Endothelial cell of umbilical vein (primary cell): Measurements from ENCODE around the gene ANP32B. TPM values are rescaled to one million over a fixed set of nuclear protein-coding genes. Genes with fewer than 3 reads are reported as not detected.
"Not testable (repeated sequence)": the region's sequence is repeated elsewhere in the genome, so short reads cannot be mapped to it uniquely, and the experiment has no call there.

Experiments used
- BruUV-seq: library from RNA; stranded (reverse); fragments of 400-500 nt; replicated peaks from 2 replicates; lab custom pipeline; 2021; lab: Mats Ljungman, UMichigan
- CTCF ChIA-PET: fragments of 300-600, 350-600 bp; sonication (Branson Sonifier 250); formaldehyde crosslinking; loops from one replicate; lab custom pipeline; 2021; ENCODE audit warnings: antibody characterized with exemption, inconsistent platforms; lab: Charles Lee
- POLR2A ChIA-PET: fragments of 300-600, 350-600 bp; sonication (Branson Sonifier 250); formaldehyde crosslinking; loops from one replicate; lab custom pipeline; 2021; ENCODE audit warnings: antibody characterized with exemption, inconsistent platforms; lab: Charles Lee
- DNase-seq: peaks from one replicate; pipeline ENCODE4 v3.0.0-alpha.2; 2011; ENCODE audit warnings: low read depth, low spot score
- FAIRE-seq: peaks from 2 replicates; lab custom pipeline; 2011; peaks lifted over from hg19 to GRCh38; lab: Jason Lieb, UNC
- H2AFZ ChIP-seq: 2 replicates; pipeline ENCODE4 v1.6.0; 2012; ENCODE audit warnings: low read depth, low read length, control low read depth, inconsistent platforms
- H3K27ac ChIP-seq: 2 replicates; pipeline ENCODE4 v1.5.1; 2011; ENCODE audit warnings: low read depth, mild to moderate bottlenecking, control low read depth, low read length, moderate library complexity; ENCODE audit not compliant: insufficient read depth
- H3K27me3 ChIP-seq, 2 experiments: 2 replicates each; pipeline versions ENCODE4 v1.6.0 to v1.6.1; 2011; ENCODE audit warnings: low read length in 2 of 2, mixed read lengths in 1 of 2; ENCODE audit not compliant: control insufficient read depth in 2 of 2, insufficient read depth in 2 of 2
- H3K36me3 ChIP-seq, 2 experiments: 2 replicates in 1 of 2; 3 replicates in 1 of 2; pipeline ENCODE4 v1.5.1; 2011; ENCODE audit warnings: low read length in 2 of 2, mild to moderate bottlenecking in 1 of 2, moderate library complexity in 1 of 2; ENCODE audit not compliant: control insufficient read depth in 2 of 2, insufficient read depth in 2 of 2; ENCODE audit errors: extremely low read depth in 1 of 2
- H3K4me1 ChIP-seq: 3 replicates; pipeline ENCODE4 v1.5.1; 2011; ENCODE audit warnings: mild to moderate bottlenecking, low read length; ENCODE audit not compliant: control insufficient read depth, insufficient read depth; ENCODE audit errors: extremely low read depth
- H3K4me2 ChIP-seq: 2 replicates; pipeline ENCODE4 v1.6.1; 2011; ENCODE audit warnings: low read length, control low read depth, mixed read lengths; ENCODE audit not compliant: insufficient read depth
- H3K4me3 ChIP-seq, 3 experiments: fragments of 200-600 bp in 1 of 3; sonication (generic), shearing (Covaris generic) in 1 of 3; replicated peaks in 1 of 3; 2 replicates each; pipeline ENCODE4 v1.5.1; 2011 to 2016; ENCODE audit warnings: control low read depth in 3 of 3, low read length in 3 of 3, mild to moderate bottlenecking in 2 of 3, inconsistent platforms in 1 of 3, low read depth in 1 of 3, moderate library complexity in 1 of 3; ENCODE audit not compliant: insufficient read depth in 1 of 3
- H3K79me2 ChIP-seq: 2 replicates; pipeline ENCODE4 v1.6.0; 2012; ENCODE audit warnings: low read length, inconsistent platforms; ENCODE audit not compliant: control insufficient read depth, insufficient read depth
- H3K9ac ChIP-seq: replicated peaks from 2 replicates; pipeline ENCODE3; 2011; ENCODE audit warnings: low read length, control low read depth; ENCODE audit not compliant: insufficient read depth; ENCODE audit errors: extremely low read depth
- H3K9me1 ChIP-seq: replicated peaks from 3 replicates; pipeline ENCODE4 v1.6.0; 2011; ENCODE audit warnings: mild to moderate bottlenecking, low read length; ENCODE audit not compliant: control insufficient read depth, insufficient read depth; ENCODE audit errors: extremely low read depth
- H3K9me3 ChIP-seq: replicated peaks from 2 replicates; pipeline ENCODE4 v1.5.1; 2012; ENCODE audit warnings: low read length, inconsistent platforms; ENCODE audit not compliant: control insufficient read depth, insufficient read depth
- H4K20me1 ChIP-seq: replicated peaks from 2 replicates; pipeline ENCODE3; 2011; ENCODE audit warnings: mild to moderate bottlenecking, low read length; ENCODE audit not compliant: control insufficient read depth, insufficient read depth; ENCODE audit errors: extremely low read depth
- JUN ChIP-seq: IDR thresholded peaks from 2 replicates; pipeline ENCODE4 v1.6.1; 2011; ENCODE audit warnings: borderline replicate concordance, low read depth; ENCODE audit not compliant: insufficient read length, insufficient read depth
- POLR2AphosphoS5 ChIP-seq: IDR thresholded peaks from 2 replicates; pipeline ENCODE4 v1.6.1; 2012; ENCODE audit warnings: low read depth, mild to moderate bottlenecking, control low read depth, low read length, moderate library complexity; ENCODE audit not compliant: insufficient read depth
- dilution Hi-C: fragments of 300-500 bp; cut with MboI; formaldehyde crosslinking; loops from one replicate; pipeline ENCODE4 v1.15.0; 2019; ENCODE audit warnings: low sequenced_read_pairs; ENCODE audit not compliant: extremely low pct_ligation_motif_present
- intact Hi-C: fragments of 100-400 bp; cut with micrococcal nuclease; formaldehyde crosslinking; loops from one replicate; pipeline ENCODE4 v1.10.0; 2022
- polyA plus RNA-seq, 4 experiments: library from polyadenylated mRNA; depleted of rRNA in 3 of 4; stranded (reverse) in 3 of 4; unstranded in 1 of 4; fragments of >200 nt; gene quantifications; 2 replicates each; pipeline versions ENCODE4 v1.2.1 to v1.2.3, GENCODE V29; 2011 to 2012; ENCODE audit warnings: missing spikeins in 1 of 4
- total RNA-seq: library from RNA; stranded (reverse); gene quantifications from 2 replicates; pipeline ENCODE4 v1.2.3, GENCODE V29; 2021
- TF ChIP-seq, protein P1 (sequence below): IDR thresholded peaks from 2 replicates; pipeline ENCODE4 v1.6.1; 2011; ENCODE audit not compliant: insufficient read depth, insufficient read length

Gene ANP32B
- total and polyA plus RNA-seq, 2 donors (not counting 3 experiments of a cell fraction or from before 2014, with no cell fraction given), result 13.9 to 173 TPM

GRCh38 chr9:97959585-97959984 lies 23.6 kb upstream of the ANP32B start:
- TF ChIP-seq JUN, result no peak
- TF ChIP-seq POLR2AphosphoS5, result no peak
- TF ChIP-seq, protein P1, sequence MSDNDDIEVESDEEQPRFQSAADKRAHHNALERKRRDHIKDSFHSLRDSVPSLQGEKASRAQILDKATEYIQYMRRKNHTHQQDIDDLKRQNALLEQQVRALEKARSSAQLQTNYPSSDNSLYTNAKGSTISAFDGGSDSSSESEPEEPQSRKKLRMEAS, result no peak
- intact Hi-C loops, result no loop called here
- ChIA-PET CTCF (interaction anchor here (0.9 to 2.2 kb wide), 4 partner anchors 36 to 75 kb away, joined by 3 to 7 read pairs (median 3); no protein-coding TSS in a partner anchor), POLR2A (no interaction called here)
- DNase-seq (no peak), FAIRE-seq (no peak)
- dilution Hi-C loops, result no loop called here
- Histone ChIP-seq H3K9me1 (no peaks in the 10 kb centered on the region), H3K36me3 (no peaks in the 10 kb centered on the region), H3K27ac (no peak overlapping the region), H3K9ac (no peak overlapping the region), H2AFZ (no peak overlapping the region), H4K20me1 (no peaks in the 10 kb centered on the region), H3K4me3 (no peak overlapping the region), H3K4me1 (no peaks in the 10 kb centered on the region), H3K4me2 (no peak overlapping the region), H3K9me3 (no peaks in the 10 kb centered on the region), H3K27me3 (peaks cover 1 to 6% of the 10 kb centered on the region in 2 experiments), H3K79me2 (no peaks in the 10 kb centered on the region)
- no TSS peak for BruUV-seq

- H3K79me2 ChIP-seq, H3K9me1 ChIP-seq, DNase-seq, FAIRE-seq, H3K4me3 ChIP-seq, POLR2A ChIA-PET, H4K20me1 ChIP-seq, H3K9ac ChIP-seq, H2AFZ ChIP-seq, dilution Hi-C loops, H3K27ac ChIP-seq, intact Hi-C loops, BruUV-seq, H3K36me3 ChIP-seq, H3K9me3 ChIP-seq, H3K4me2 ChIP-seq, H3K4me1 ChIP-seq: not testable (repeated sequence)
- CTCF ChIA-PET, result interaction anchor here (1.6 kb wide), 1 partner anchor 37 kb away, joined by 3 read pairs; no protein-coding TSS in a partner anchor
- H3K27me3 ChIP-seq, result peaks cover 10 to 13% of the 10 kb centered on the region in 2 experiments
Measured at GRCh38 chr9:97960678-97961328, 22.3 kb upstream of the ANP32B start.
